ENCODE data around the gene SLC6A19.

DNA sequence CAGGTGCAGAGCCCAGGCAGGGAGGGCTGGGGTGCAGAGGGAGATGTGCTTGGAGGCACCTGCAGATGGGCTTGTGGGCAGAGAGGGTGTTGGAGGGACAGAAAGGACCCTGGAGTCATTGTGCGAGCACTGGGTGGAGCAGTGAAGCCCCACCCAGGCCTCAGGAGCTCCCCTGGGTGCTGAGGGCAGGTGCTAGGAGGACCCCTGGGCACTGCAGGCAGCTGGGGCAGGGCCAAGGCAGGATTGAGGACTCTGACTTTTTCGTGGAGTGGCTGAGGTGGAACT, 13.5 kb downstream of the SLC6A19 start:
- TF ChIP-seq CTCF (IDR thresholded peaks at IDR 0.05; ENCODE audit: low read depth, low read length) (no peak), EZH2phosphoT487 (IDR thresholded peaks at IDR 0.05; ENCODE audit: low read depth) (no peak)

Data from OCI-LY3 (cell line).